Measurements from ENCODE around the gene MTARC2.

The MTARC2 gene

GRCh38 chr1:220833436-220833835 is 85.3 kb downstream of the MTARC2 start:
- DNase-seq, result no peak

All from NCI-H1092 (cell line).